SK-N-SH (cell line): ENCODE measurements around the gene PAOX. TPM values are rescaled to one million over a fixed set of nuclear protein-coding genes. Genes with fewer than 3 reads are reported as not detected.
"Not testable (repeated sequence)": the region's sequence is repeated elsewhere in the genome, so short reads cannot be mapped to it uniquely, and the experiment has no call there.

Experiments
- CTCF ChIA-PET: fragments of 300-600, 350-600 bp; formaldehyde crosslinking; extraction: SDS; loops from one replicate; lab custom pipeline; 2021; lab: Yijun Ruan, JAX
- POLR2A ChIA-PET: fragments of 350-600 bp; sonication (Branson Sonifier 250); formaldehyde crosslinking; extraction: SDS; loops from one replicate; lab custom pipeline; 2020; ENCODE audit warnings: antibody characterized with exemption, inconsistent platforms; lab: Yijun Ruan, JAX
- DNase-seq: peaks from one replicate; pipeline ENCODE4 v3.0.0; 2012
- H2AFZ ChIP-seq: fragments of 200-600 bp; sonication (generic); 2 replicates; pipeline ENCODE4 v1.8.1; 2016; ENCODE audit warnings: antibody characterized with exemption, mild to moderate bottlenecking, low read depth
- H3F3A ChIP-seq: fragments of 200-600 bp; sonication (generic); replicated peaks from 2 replicates; pipeline ENCODE3; 2016; ENCODE audit warnings: antibody characterized with exemption, mild to moderate bottlenecking; ENCODE audit not compliant: insufficient read depth
- H3K27ac ChIP-seq, 2 experiments: fragments of 200-500 bp in 1 of 2; fragments of 200-600 bp in 1 of 2; sonication (Bioruptor generic) in 1 of 2; sonication (generic), shearing (Covaris generic) in 1 of 2; 2 replicates each; pipeline versions ENCODE4 v1.5.1 to v1.6.1; 2014 to 2016; ENCODE audit warnings: low read depth in 2 of 2, inconsistent platforms in 1 of 2, low read length in 1 of 2, mild to moderate bottlenecking in 1 of 2, mixed read lengths in 1 of 2
- H3K27me3 ChIP-seq: fragments of 200-600 bp; sonication (generic), shearing (Covaris generic); 2 replicates; pipeline ENCODE4 v1.6.1; 2016; ENCODE audit warnings: mixed run types; ENCODE audit not compliant: insufficient read depth
- H3K36me3 ChIP-seq, 2 experiments: fragments of 200-500 bp in 1 of 2; fragments of 200-600 bp in 1 of 2; sonication (Bioruptor generic) in 1 of 2; sonication (generic) in 1 of 2; replicated peaks in 1 of 2; 2 replicates each; pipeline versions ENCODE3 to v1.5.1; 2014 to 2016; ENCODE audit warnings: low read length in 1 of 2, mild to moderate bottlenecking in 1 of 2; ENCODE audit not compliant: insufficient read depth in 2 of 2, control insufficient read depth in 1 of 2
- H3K4me1 ChIP-seq, 2 experiments: fragments of 200-500 bp in 1 of 2; fragments of 200-600 bp in 1 of 2; sonication (Bioruptor generic) in 1 of 2; sonication (generic), shearing (Covaris generic) in 1 of 2; 2 replicates each; pipeline versions ENCODE4 v1.5.1 to v1.6.1; 2014 to 2016; ENCODE audit warnings: low read depth in 1 of 2, low read length in 1 of 2, mixed run types in 1 of 2; ENCODE audit not compliant: insufficient read depth in 2 of 2, control insufficient read depth in 1 of 2
- H3K4me2 ChIP-seq: fragments of 200-600 bp; sonication (generic), shearing (Covaris generic); 2 replicates; pipeline ENCODE4 v1.6.1; 2017; ENCODE audit warnings: mixed run types
- H3K4me3 ChIP-seq, 2 experiments: fragments of 200-500 bp in 1 of 2; fragments of 200-600 bp in 1 of 2; sonication (Bioruptor generic) in 1 of 2; sonication (generic), shearing (Covaris generic) in 1 of 2; 2 replicates each; pipeline versions ENCODE4 v1.5.1 to v1.8.1; 2014 to 2016; ENCODE audit warnings: low read depth in 2 of 2, inconsistent platforms in 1 of 2, low read length in 1 of 2, mild to moderate bottlenecking in 1 of 2, mixed read lengths in 1 of 2, moderate library complexity in 1 of 2
- H3K79me2 ChIP-seq: fragments of 200-600 bp; sonication (generic); 2 replicates; pipeline ENCODE4 v1.8.1; 2017; ENCODE audit warnings: mild to moderate bottlenecking; ENCODE audit not compliant: insufficient read depth
- H3K9ac ChIP-seq: fragments of 200-600 bp; sonication (generic); 2 replicates; pipeline ENCODE4 v1.6.1; 2017; ENCODE audit warnings: mixed run types
- H3K9me2 ChIP-seq: fragments of 200-600 bp; sonication (generic); 2 replicates; pipeline ENCODE4 v1.6.1; 2017; ENCODE audit warnings: mixed run types
- H3K9me3 ChIP-seq: fragments of 200-600 bp; sonication (generic); 2 replicates; pipeline ENCODE4 v1.6.1; 2017; ENCODE audit warnings: mixed run types, mild to moderate bottlenecking, moderate library complexity
- H4K20me1 ChIP-seq: fragments of 200-600 bp; sonication (generic); 2 replicates; pipeline ENCODE4 v1.6.1; 2017; ENCODE audit warnings: mild to moderate bottlenecking, mixed run types; ENCODE audit not compliant: insufficient read depth
- ELF1 ChIP-seq: IDR thresholded peaks from 2 replicates; pipeline ENCODE4 v1.4.0; 2012
- GABPA ChIP-seq: IDR thresholded peaks from 2 replicates; pipeline ENCODE4 v1.4.0; 2012; ENCODE audit warnings: low read depth, mild to moderate bottlenecking
- RAD21 ChIP-seq: IDR thresholded peaks from 2 replicates; pipeline ENCODE4 v1.6.1; 2012; ENCODE audit warnings: mild to moderate bottlenecking, low read length
- RCOR1 ChIP-seq: fragments of 150-350 bp; IDR thresholded peaks from 2 replicates; pipeline ENCODE4 v1.6.1; 2017; ENCODE audit warnings: antibody characterized with exemption, low read length
- USF1 ChIP-seq: IDR thresholded peaks from 2 replicates; pipeline ENCODE4 v1.4.0; 2012; ENCODE audit warnings: low read depth, borderline replicate concordance
- WGBS: methylation state at CpG from one replicate; pipeline ENCODE4 v1.1.6; 2017; ENCODE audit warnings: low lambda C conversion rate; 5-methylcytosine and 5-hydroxymethylcytosine counted together
- polyA plus RNA-seq, 3 experiments: library from polyadenylated mRNA; depleted of rRNA; stranded (reverse); fragments of >200 nt; gene quantifications; 2 replicates each; pipeline ENCODE4 v1.2.3, GENCODE V29; 2012
- TF ChIP-seq, protein P1 (sequence below): fragments of 200-600 bp; sonication (generic); IDR thresholded peaks from 2 replicates; pipeline ENCODE4 v1.6.1; 2017; ENCODE audit warnings: antibody characterized with exemption, mild to moderate bottlenecking, moderate library complexity

The PAOX gene
- polyA plus RNA-seq, 1 of the 3 experiments (the other 2 are of a cell fraction): 6.2 TPM

- H4K20me1 ChIP-seq, H3K27ac ChIP-seq, H3K4me1 ChIP-seq, CTCF ChIA-PET, POLR2A ChIA-PET, H3K27me3 ChIP-seq, H3K36me3 ChIP-seq, H3K4me2 ChIP-seq, DNase-seq, H3K9ac ChIP-seq, H3F3A ChIP-seq, H2AFZ ChIP-seq, H3K79me2 ChIP-seq, H3K9me3 ChIP-seq, H3K4me3 ChIP-seq, H3K9me2 ChIP-seq: not testable (repeated sequence)
- no CpG with 5 or more reads among the region's 25 CpGs for WGBS
These were observed 53.7 kb downstream of the PAOX start for GRCh38 chr10:133432789-133433188.

DNA sequence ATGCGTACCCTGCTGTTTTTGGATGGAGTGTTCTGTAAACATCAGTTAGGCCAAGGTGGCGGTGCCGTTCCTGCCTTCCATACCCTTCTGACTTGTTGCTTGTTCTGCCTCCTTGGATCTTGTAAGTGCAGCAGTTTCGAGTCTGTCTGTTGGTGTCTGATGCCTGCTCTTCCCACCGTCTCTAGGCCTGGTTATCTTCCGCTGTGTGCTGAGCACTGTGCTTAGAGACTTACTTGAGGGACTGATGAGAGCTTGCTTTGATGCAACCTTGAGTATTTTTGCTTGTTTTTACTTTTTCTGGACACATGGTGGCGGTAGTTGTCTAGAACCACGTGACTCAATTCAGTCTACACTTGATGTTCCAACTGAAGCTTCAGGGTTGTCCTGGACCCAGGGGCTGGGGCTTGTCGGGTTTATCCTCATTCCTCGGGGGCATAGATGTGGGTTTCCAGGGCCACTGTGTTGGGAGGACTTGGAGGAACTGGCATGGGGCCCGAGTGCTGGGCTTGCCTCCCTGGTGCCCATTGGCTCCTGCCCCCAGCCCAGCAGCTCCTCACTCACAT is 59.7 kb downstream of the PAOX start:
- Histone ChIP-seq H3F3A (no peaks in the 10 kb centered on the region), H3K79me2 (no peaks in the 10 kb centered on the region), H3K9ac (no peak overlapping the region), H3K4me3 (no peak overlapping the region), H2AFZ (no peak overlapping the region), H3K9me3 (no peaks in the 10 kb centered on the region), H3K27ac (no peak overlapping the region), H3K4me1 (no peaks in the 10 kb centered on the region; a peak in 1 of 4 replicates), H3K27me3 (no peaks in the 10 kb centered on the region), H3K36me3 (no peaks in the 10 kb centered on the region), H3K9me2 (no peaks in the 10 kb centered on the region), H3K4me2 (no peak overlapping the region), H4K20me1 (no peaks in the 10 kb centered on the region)
- POLR2A ChIA-PET: no interaction called here
- 49% methylated on average over 11 of the region's 11 CpGs for WGBS
- peak; percentile 40 for DNase-seq
- CTCF ChIA-PET: interaction anchor here (0.9 to 2.0 kb wide), 8 partner anchors 14 to 178 kb away, joined by 3 to 7 read pairs (median 4); no protein-coding TSS in a partner anchor
- TF ChIP-seq GABPA: no peak
- TF ChIP-seq USF1: peak; percentile 79; the same call in 1 of the 2 replicates
- peak; percentile 21; the same call in 1 of the 2 replicates for TF ChIP-seq RAD21
- no peak for TF ChIP-seq ELF1
- no peak for TF ChIP-seq RCOR1
- TF ChIP-seq, protein P1, sequence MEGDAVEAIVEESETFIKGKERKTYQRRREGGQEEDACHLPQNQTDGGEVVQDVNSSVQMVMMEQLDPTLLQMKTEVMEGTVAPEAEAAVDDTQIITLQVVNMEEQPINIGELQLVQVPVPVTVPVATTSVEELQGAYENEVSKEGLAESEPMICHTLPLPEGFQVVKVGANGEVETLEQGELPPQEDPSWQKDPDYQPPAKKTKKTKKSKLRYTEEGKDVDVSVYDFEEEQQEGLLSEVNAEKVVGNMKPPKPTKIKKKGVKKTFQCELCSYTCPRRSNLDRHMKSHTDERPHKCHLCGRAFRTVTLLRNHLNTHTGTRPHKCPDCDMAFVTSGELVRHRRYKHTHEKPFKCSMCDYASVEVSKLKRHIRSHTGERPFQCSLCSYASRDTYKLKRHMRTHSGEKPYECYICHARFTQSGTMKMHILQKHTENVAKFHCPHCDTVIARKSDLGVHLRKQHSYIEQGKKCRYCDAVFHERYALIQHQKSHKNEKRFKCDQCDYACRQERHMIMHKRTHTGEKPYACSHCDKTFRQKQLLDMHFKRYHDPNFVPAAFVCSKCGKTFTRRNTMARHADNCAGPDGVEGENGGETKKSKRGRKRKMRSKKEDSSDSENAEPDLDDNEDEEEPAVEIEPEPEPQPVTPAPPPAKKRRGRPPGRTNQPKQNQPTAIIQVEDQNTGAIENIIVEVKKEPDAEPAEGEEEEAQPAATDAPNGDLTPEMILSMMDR: peak; percentile 44; the same call in 1 of the 2 replicates
- TF ChIP-seq, all 33 proteins: peak for 3
